ENCODE measurements around the gene SLC7A8. TPM values are rescaled to one million over a fixed set of nuclear protein-coding genes. Genes with fewer than 3 reads are reported as not detected.

SLC7A8 gene
- total and polyA plus RNA-seq, 11 donors, result 7.3 to 34.1 (median 14.2) TPM

DNA sequence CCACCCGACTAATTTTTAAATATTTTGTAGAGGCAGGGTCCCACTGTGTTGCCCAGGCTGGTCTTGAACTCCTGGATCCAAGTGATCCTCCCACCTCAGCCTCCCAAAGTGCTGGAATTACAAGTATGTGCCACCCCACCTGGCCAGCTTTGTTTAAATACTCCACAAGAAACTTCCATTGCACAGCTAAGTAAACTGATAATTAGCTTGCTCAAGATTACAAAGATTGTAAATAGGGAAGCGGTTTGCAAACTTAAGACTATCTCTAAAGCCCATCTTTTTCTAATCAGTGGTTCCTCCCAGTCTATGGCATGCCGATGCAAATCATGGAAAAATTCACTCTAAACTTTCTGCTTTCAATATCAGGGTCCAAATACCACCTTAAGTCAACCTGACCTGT is 9.7 kb downstream of the SLC7A8 start:
- DNase-seq (no peak), ATAC-seq (no peak)
- TF ChIP-seq POLR2A (IDR thresholded peaks at IDR 0.05), result no peak
- TF ChIP-seq, protein P1, sequence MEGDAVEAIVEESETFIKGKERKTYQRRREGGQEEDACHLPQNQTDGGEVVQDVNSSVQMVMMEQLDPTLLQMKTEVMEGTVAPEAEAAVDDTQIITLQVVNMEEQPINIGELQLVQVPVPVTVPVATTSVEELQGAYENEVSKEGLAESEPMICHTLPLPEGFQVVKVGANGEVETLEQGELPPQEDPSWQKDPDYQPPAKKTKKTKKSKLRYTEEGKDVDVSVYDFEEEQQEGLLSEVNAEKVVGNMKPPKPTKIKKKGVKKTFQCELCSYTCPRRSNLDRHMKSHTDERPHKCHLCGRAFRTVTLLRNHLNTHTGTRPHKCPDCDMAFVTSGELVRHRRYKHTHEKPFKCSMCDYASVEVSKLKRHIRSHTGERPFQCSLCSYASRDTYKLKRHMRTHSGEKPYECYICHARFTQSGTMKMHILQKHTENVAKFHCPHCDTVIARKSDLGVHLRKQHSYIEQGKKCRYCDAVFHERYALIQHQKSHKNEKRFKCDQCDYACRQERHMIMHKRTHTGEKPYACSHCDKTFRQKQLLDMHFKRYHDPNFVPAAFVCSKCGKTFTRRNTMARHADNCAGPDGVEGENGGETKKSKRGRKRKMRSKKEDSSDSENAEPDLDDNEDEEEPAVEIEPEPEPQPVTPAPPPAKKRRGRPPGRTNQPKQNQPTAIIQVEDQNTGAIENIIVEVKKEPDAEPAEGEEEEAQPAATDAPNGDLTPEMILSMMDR (IDR thresholded peaks at IDR 0.05), result no peak
- Histone ChIP-seq H3K27me3 (no peaks in the 10 kb centered on the region), H3K27ac (peak overlapping the region in 1 of 12 donors; percentile 66), H3K9me3 (no peaks in the 10 kb centered on the region), H3K4me1 (peaks cover 0 to 24% (median 2%) of the 10 kb centered on the region in 12 donors), H3K4me3 (no peak overlapping the region), H3K36me3 (no peaks in the 10 kb centered on the region)
- 78 to 88% (median 82%) methylated on average over 3 of the region's 3 CpGs for WGBS, 4 donors
- intact Hi-C loops (cut with DNase I), result loop anchor here in 1 of 10 donors (5.0 kb wide), 1 partner anchor 41 kb away; no protein-coding TSS in a partner anchor

DNA sequence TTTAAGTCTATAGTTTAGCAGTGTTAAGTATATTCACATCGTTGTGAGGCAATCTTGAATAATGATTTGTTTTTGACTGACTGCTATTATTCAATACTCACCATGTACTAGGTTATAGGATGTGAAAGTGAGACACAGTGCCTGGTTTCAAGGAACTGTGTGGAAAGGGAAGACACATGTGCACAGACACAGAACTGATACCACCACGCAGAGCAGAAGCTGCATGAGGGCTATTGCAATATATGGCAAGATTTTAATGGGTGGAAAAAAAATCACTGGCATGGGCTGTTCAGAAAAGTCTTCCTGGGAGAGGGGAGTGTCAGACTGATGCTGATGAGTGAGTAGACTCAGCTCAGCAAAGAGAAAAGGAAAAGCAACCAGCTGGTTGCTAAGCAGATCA is 10.4 kb downstream of the SLC7A8 start:
- peak in 1 of 5 donors; percentile 30 for DNase-seq
- H3K36me3 ChIP-seq, result no peaks in the 10 kb centered on the region
- peaks cover 0 to 31% (median 9%) of the 10 kb centered on the region in 12 donors for H3K4me1 ChIP-seq
- 76 to 86% (median 82%) methylated on average over 2 of the region's 2 CpGs for WGBS, 4 donors
- intact Hi-C loops (cut with DNase I), result loop anchor here in 1 of 10 donors (5.0 kb wide), 1 partner anchor 41 kb away; no protein-coding TSS in a partner anchor
- no peaks in the 10 kb centered on the region for H3K9me3 ChIP-seq
- H3K27me3 ChIP-seq, result no peaks in the 10 kb centered on the region
- ATAC-seq, result peak; percentile 34 to 78 (median 48)
- H3K27ac ChIP-seq, result peak overlapping the region in 1 of 12 donors; percentile 66
- H3K4me3 ChIP-seq, result no peak overlapping the region
- no peak for TF ChIP-seq POLR2A (IDR thresholded peaks at IDR 0.05)
- TF ChIP-seq, protein P1 (IDR thresholded peaks at IDR 0.05), result no peak

DNA sequence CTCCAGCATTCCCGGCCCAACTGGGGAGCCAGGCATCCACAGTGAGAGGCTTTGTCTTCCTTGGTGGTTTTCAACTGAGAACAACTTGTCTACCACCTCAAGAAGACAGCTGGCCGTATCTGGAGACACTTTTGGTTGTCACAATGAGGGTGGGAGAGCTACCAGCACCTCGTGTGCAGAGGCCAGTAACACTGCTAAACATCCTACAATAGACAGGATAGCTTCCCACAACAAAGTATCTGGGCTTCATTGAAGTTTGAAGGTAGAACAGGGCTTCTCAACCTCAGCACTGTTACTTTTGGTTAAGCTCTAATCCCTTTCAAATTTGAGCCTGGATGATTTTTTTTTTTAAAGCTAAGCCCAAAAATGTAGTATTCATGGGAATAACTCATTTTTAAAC is 10.9 kb downstream of the SLC7A8 start:
- peaks cover 0 to 36% (median 11%) of the 10 kb centered on the region in 12 donors for H3K4me1 ChIP-seq
- WGBS, 4 donors, result 38 to 61% (median 51%) methylated on average over 3 of the region's 3 CpGs
- no peaks in the 10 kb centered on the region for H3K9me3 ChIP-seq
- peak overlapping the region in 1 of 12 donors; percentile 66 for H3K27ac ChIP-seq
- H3K4me3 ChIP-seq, result no peak overlapping the region
- ATAC-seq, result no peak
- intact Hi-C loops (cut with DNase I), result loop anchor here in 1 of 10 donors (5.0 kb wide), 1 partner anchor 40 kb away; no protein-coding TSS in a partner anchor
- no peaks in the 10 kb centered on the region for H3K36me3 ChIP-seq
- H3K27me3 ChIP-seq, result no peaks in the 10 kb centered on the region
- no peak for TF ChIP-seq POLR2A (IDR thresholded peaks at IDR 0.05)
- TF ChIP-seq, protein P1 (IDR thresholded peaks at IDR 0.05), result no peak
- DNase-seq, result no peak

DNA sequence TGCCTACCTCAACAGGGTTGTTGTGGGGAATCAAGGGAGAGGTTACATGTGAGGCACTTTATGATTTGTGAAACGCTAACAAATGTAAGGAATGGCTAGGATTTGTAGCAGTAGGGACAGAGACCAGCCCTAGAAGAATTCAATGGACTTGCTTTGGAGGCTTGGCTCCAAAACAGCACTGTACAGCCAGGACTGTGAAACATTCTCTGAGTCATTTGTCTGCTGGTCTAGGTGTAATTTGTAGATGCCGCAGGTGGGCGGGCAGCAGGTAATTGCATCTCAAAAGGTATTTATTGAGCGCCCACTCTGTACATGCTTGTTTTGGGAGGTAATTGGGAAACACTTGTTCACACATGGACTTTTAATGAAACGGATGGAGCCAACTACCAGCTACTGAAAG is 11.4 kb downstream of the SLC7A8 start:
- no peaks in the 10 kb centered on the region for H3K9me3 ChIP-seq
- H3K4me1 ChIP-seq, result peaks cover 0 to 41% (median 11%) of the 10 kb centered on the region in 12 donors
- intact Hi-C loops (cut with DNase I), result loop anchor here in 1 of 10 donors (5.0 kb wide), 1 partner anchor 40 kb away; no protein-coding TSS in a partner anchor
- H3K27me3 ChIP-seq, result no peaks in the 10 kb centered on the region
- TF ChIP-seq, protein P1 (IDR thresholded peaks at IDR 0.05), result no peak
- TF ChIP-seq POLR2A (IDR thresholded peaks at IDR 0.05), result no peak
- H3K4me3 ChIP-seq, result no peak overlapping the region
- DNase-seq (no peak), ATAC-seq (no peak)
- no peaks in the 10 kb centered on the region for H3K36me3 ChIP-seq
- WGBS, 4 donors, result 90 to 96% (median 93%) methylated on average over 5 of the region's 5 CpGs
- no peak overlapping the region for H3K27ac ChIP-seq

All from heart left ventricle (tissue), 16 donors.